HCT116 (cell line): ENCODE measurements around the gene CLASP1. TPM values are rescaled to one million over a fixed set of nuclear protein-coding genes. Genes with fewer than 3 reads are reported as not detected.

Source experiments
- ATAC-seq: fragments of 200-7000 bp; cut with Tn5 transposase; 2 replicates; pipeline ENCODE4 v1.9.1; 2020; ENCODE audit warnings: mild to moderate bottlenecking, moderate library complexity
- BruUV-seq: library from RNA; stranded (reverse); fragments of 400-500 nt; replicated peaks from 2 replicates; lab custom pipeline; 2021; lab: Mats Ljungman, UMichigan
- CTCF ChIA-PET: fragments of 300-600 bp; sonication (Branson Sonifier 250); formaldehyde crosslinking; loops from one replicate; lab custom pipeline; 2021; ENCODE audit warnings: antibody characterized with exemption; lab: Charles Lee
- POLR2A ChIA-PET: fragments of 300-600, 350-600 bp; sonication (Branson Sonifier 250); formaldehyde crosslinking; loops from one replicate; lab custom pipeline; 2021; ENCODE audit warnings: antibody characterized with exemption; lab: Charles Lee
- RAD21 ChIA-PET, 2 experiments: fragments of 300-600 bp; sonication (Branson Sonifier 250); formaldehyde crosslinking; loops; one replicate each; lab custom pipeline; 2023; ENCODE audit warnings: low total read pairs in 2 of 2; ENCODE audit not compliant: uncharacterized antibody in 2 of 2, unreplicated experiment in 2 of 2, low non-redundant PET in 1 of 2; lab: Charles Lee
- DNase-seq: peaks from one replicate; pipeline ENCODE4 v3.0.0-alpha.2; 2010; ENCODE audit warnings: low read depth, low spot score
- H2AFZ ChIP-seq: fragments of 200-600 bp; shearing (Covaris generic), sonication (generic); 2 replicates; pipeline ENCODE4 v1.6.1; 2017; ENCODE audit warnings: low read depth, mixed run types, mixed read lengths, antibody characterized with exemption, low read length; ENCODE audit not compliant: poor library complexity, severe bottlenecking
- H3K27ac ChIP-seq: 2 replicates; pipeline ENCODE4 v1.5.1; 2012; ENCODE audit warnings: low read depth, low read length
- H3K27me3 ChIP-seq: fragments of 200-600 bp; sonication (generic); 2 replicates; pipeline ENCODE4 v1.6.1; 2016; ENCODE audit warnings: mixed run types, low read length, mixed read lengths; ENCODE audit not compliant: insufficient read depth
- H3K36me3 ChIP-seq, 2 experiments: fragments of 200-500 bp in 1 of 2; fragments of 200-600 bp in 1 of 2; sonication (Bioruptor generic) in 1 of 2; sonication (generic) in 1 of 2; 2 replicates each; pipeline versions ENCODE4 v1.5.1 to v1.6.1; 2014 to 2016; ENCODE audit warnings: low read length in 2 of 2, inconsistent platforms in 1 of 2, mixed read lengths in 1 of 2, mixed run types in 1 of 2; ENCODE audit not compliant: insufficient read depth in 2 of 2, control insufficient read depth in 1 of 2
- H3K4me1 ChIP-seq, 2 experiments: fragments of 200-600 bp in 1 of 2; sonication (generic) in 1 of 2; 2 replicates each; pipeline versions ENCODE4 v1.5.1 to v1.6.1; 2012 to 2017; ENCODE audit warnings: low read length in 2 of 2, inconsistent platforms in 1 of 2, mild to moderate bottlenecking in 1 of 2, mixed read lengths in 1 of 2, mixed run types in 1 of 2, moderate library complexity in 1 of 2; ENCODE audit not compliant: insufficient read depth in 2 of 2, control insufficient read depth in 1 of 2
- H3K4me2 ChIP-seq: fragments of 200-600 bp; sonication (generic); 2 replicates; pipeline ENCODE4 v1.6.1; 2017; ENCODE audit warnings: mixed run types, low read length, mixed read lengths
- H3K4me3 ChIP-seq, 2 experiments: fragments of 200-600 bp in 1 of 2; sonication (generic) in 1 of 2; replicated peaks in 1 of 2; 2 replicates each; pipeline ENCODE4 v1.5.1; 2011 to 2016; ENCODE audit warnings: low read length in 2 of 2, control low read depth in 1 of 2, low read depth in 1 of 2, mild to moderate bottlenecking in 1 of 2, mixed read lengths in 1 of 2, mixed run types in 1 of 2
- H3K79me2 ChIP-seq: fragments of 200-600 bp; sonication (generic); 2 replicates; pipeline ENCODE4 v1.6.1; 2017; ENCODE audit warnings: mild to moderate bottlenecking, mixed run types, low read length, moderate library complexity, mixed read lengths; ENCODE audit not compliant: insufficient read depth
- H3K9ac ChIP-seq: fragments of 200-600 bp; sonication (generic); 2 replicates; pipeline ENCODE4 v1.6.1; 2016; ENCODE audit warnings: low read length, mixed read lengths
- H3K9me2 ChIP-seq: fragments of 200-600 bp; sonication (generic), shearing (Covaris generic); 2 replicates; pipeline ENCODE4 v1.6.1; 2017; ENCODE audit warnings: mixed run types, mild to moderate bottlenecking, moderate library complexity; ENCODE audit not compliant: insufficient read depth
- H3K9me3 ChIP-seq, 2 experiments: fragments of 200-500 bp in 1 of 2; fragments of 200-600 bp in 1 of 2; sonication (Bioruptor generic) in 1 of 2; sonication (generic) in 1 of 2; 2 replicates each; pipeline ENCODE4 v1.6.1; 2014 to 2017; ENCODE audit warnings: low read length in 2 of 2, mixed read lengths in 2 of 2, inconsistent platforms in 1 of 2, low read depth in 1 of 2, mild to moderate bottlenecking in 1 of 2, mixed run types in 1 of 2, moderate library complexity in 1 of 2; ENCODE audit not compliant: control insufficient read depth in 1 of 2, insufficient read depth in 1 of 2
- H4K20me1 ChIP-seq: fragments of 200-600 bp; sonication (generic), shearing (Covaris generic); 2 replicates; pipeline ENCODE4 v1.6.1; 2017; ENCODE audit warnings: mixed run types, mild to moderate bottlenecking, moderate library complexity; ENCODE audit not compliant: insufficient read depth
- CBX3 ChIP-seq: IDR thresholded peaks from 2 replicates; pipeline ENCODE4 v1.6.1; 2012; ENCODE audit warnings: low read depth
- CEBPB ChIP-seq: IDR thresholded peaks from 2 replicates; pipeline ENCODE4 v1.6.1; 2012; ENCODE audit warnings: low read depth
- EGR1 ChIP-seq: IDR thresholded peaks from 2 replicates; pipeline ENCODE4 v1.6.1; 2012; ENCODE audit warnings: low read depth
- ELF1 ChIP-seq: IDR thresholded peaks from 2 replicates; pipeline ENCODE4 v1.6.1; 2012; ENCODE audit warnings: low read depth, borderline replicate concordance
- EZH2 ChIP-seq: fragments of 200-600 bp; sonication (generic); IDR thresholded peaks from 2 replicates; pipeline ENCODE4 v1.6.1; 2017; ENCODE audit warnings: antibody characterized with exemption, mixed run types
- EZH2phosphoT487 ChIP-seq: fragments of 200-600 bp; IDR thresholded peaks from 2 replicates; pipeline ENCODE4 v1.6.1; 2018; ENCODE audit warnings: antibody characterized with exemption, borderline replicate concordance
- MAX ChIP-seq: IDR thresholded peaks from 2 replicates; pipeline ENCODE4 v1.6.1; 2012
- POLR2A ChIP-seq: IDR thresholded peaks from 2 replicates; pipeline ENCODE4 v1.7.0; 2011; ENCODE audit warnings: borderline replicate concordance; ENCODE audit not compliant: insufficient read depth, insufficient read length; ENCODE audit errors: extremely low read depth
- SIN3A ChIP-seq: IDR thresholded peaks from 2 replicates; pipeline ENCODE4 v1.6.1; 2012; ENCODE audit warnings: low read depth
- SP1 ChIP-seq: IDR thresholded peaks from 2 replicates; pipeline ENCODE4 v1.6.1; 2012; ENCODE audit warnings: low read depth
- YY1 ChIP-seq: IDR thresholded peaks from 2 replicates; pipeline ENCODE4 v1.6.1; 2011; ENCODE audit warnings: low read length, low read depth, moderate library complexity, mild to moderate bottlenecking; ENCODE audit not compliant: insufficient replicate concordance; ENCODE audit errors: extremely low read depth
- ZFX ChIP-seq: fragments of 450-650 bp; IDR thresholded peaks from 2 replicates; pipeline ENCODE4 v1.6.1; 2017
- ZNF274 ChIP-seq: fragments of 200-500 bp; sonication (Bioruptor generic); IDR thresholded peaks from 2 replicates; pipeline ENCODE4 v1.6.1; 2014; ENCODE audit warnings: mild to moderate bottlenecking, low read depth, low read length, inconsistent platforms
- intact Hi-C: fragments of 100-400 bp; cut with micrococcal nuclease; formaldehyde crosslinking; loops from 2 replicates; pipeline ENCODE4 v1.10.0; 2022
- total RNA-seq: library from RNA; stranded (reverse); gene quantifications from one replicate; pipeline ENCODE4 v1.2.1, GENCODE V29; 2021; ENCODE audit not compliant: unreplicated experiment
- TF ChIP-seq, protein P1 (sequence below): IDR thresholded peaks from 2 replicates; pipeline ENCODE4 v1.6.1; 2012; ENCODE audit warnings: low read depth
- TF ChIP-seq, protein P2 (sequence below), 3 experiments: fragments of 200-600 bp in 1 of 3; sonication (generic) in 1 of 3; IDR thresholded peaks in 2 of 3; conservative IDR thresholded peaks in 1 of 3; 2 replicates each; pipeline ENCODE4 v1.5.1; 2012 to 2017; ENCODE audit warnings: low read depth in 2 of 3, low read length in 2 of 3, antibody characterized with exemption in 1 of 3, borderline replicate concordance in 1 of 3, control low read depth in 1 of 3, mild to moderate bottlenecking in 1 of 3, mixed read lengths in 1 of 3, mixed run types in 1 of 3, moderate library complexity in 1 of 3; ENCODE audit not compliant: insufficient read depth in 1 of 3

Gene CLASP1
- total RNA-seq, 1 experiment from 2014 or later: 41.9 TPM

GRCh38 chr2:121451398-121451797, 197.9 kb downstream of the CLASP1 start:
- TF ChIP-seq, protein P1, sequence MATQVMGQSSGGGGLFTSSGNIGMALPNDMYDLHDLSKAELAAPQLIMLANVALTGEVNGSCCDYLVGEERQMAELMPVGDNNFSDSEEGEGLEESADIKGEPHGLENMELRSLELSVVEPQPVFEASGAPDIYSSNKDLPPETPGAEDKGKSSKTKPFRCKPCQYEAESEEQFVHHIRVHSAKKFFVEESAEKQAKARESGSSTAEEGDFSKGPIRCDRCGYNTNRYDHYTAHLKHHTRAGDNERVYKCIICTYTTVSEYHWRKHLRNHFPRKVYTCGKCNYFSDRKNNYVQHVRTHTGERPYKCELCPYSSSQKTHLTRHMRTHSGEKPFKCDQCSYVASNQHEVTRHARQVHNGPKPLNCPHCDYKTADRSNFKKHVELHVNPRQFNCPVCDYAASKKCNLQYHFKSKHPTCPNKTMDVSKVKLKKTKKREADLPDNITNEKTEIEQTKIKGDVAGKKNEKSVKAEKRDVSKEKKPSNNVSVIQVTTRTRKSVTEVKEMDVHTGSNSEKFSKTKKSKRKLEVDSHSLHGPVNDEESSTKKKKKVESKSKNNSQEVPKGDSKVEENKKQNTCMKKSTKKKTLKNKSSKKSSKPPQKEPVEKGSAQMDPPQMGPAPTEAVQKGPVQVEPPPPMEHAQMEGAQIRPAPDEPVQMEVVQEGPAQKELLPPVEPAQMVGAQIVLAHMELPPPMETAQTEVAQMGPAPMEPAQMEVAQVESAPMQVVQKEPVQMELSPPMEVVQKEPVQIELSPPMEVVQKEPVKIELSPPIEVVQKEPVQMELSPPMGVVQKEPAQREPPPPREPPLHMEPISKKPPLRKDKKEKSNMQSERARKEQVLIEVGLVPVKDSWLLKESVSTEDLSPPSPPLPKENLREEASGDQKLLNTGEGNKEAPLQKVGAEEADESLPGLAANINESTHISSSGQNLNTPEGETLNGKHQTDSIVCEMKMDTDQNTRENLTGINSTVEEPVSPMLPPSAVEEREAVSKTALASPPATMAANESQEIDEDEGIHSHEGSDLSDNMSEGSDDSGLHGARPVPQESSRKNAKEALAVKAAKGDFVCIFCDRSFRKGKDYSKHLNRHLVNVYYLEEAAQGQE: no peak
- TF ChIP-seq EZH2 (no peak), ZNF274 (no peak), SIN3A (no peak)
- no TSS peak for BruUV-seq
- peaks cover 12 to 17% of the 10 kb centered on the region in 2 experiments; a peak in 3 of 4 replicates for H3K36me3 ChIP-seq
- no peaks in the 10 kb centered on the region for H3K4me1 ChIP-seq
- POLR2A ChIA-PET: no interaction called here
- no peaks in the 10 kb centered on the region for H3K9me3 ChIP-seq
- CTCF ChIA-PET: interaction anchor here (1.0 kb wide), 1 partner anchor 323 kb away, joined by 3 read pairs; no protein-coding TSS in a partner anchor
- no peaks in the 10 kb centered on the region for H3K27me3 ChIP-seq
- RAD21 ChIA-PET: no interaction called here
- no peaks in the 10 kb centered on the region for H4K20me1 ChIP-seq
- no peak overlapping the region for H3K4me3 ChIP-seq
- ATAC-seq: no peak
- H3K27ac ChIP-seq: no peak overlapping the region
- no peak overlapping the region for H3K9ac ChIP-seq
- H3K79me2 ChIP-seq: no peaks in the 10 kb centered on the region
- H3K4me2 ChIP-seq: no peak overlapping the region
- no peak overlapping the region for H2AFZ ChIP-seq
- intact Hi-C loops: no loop called here
- DNase-seq: no peak
- no peaks in the 10 kb centered on the region for H3K9me2 ChIP-seq

DNA sequence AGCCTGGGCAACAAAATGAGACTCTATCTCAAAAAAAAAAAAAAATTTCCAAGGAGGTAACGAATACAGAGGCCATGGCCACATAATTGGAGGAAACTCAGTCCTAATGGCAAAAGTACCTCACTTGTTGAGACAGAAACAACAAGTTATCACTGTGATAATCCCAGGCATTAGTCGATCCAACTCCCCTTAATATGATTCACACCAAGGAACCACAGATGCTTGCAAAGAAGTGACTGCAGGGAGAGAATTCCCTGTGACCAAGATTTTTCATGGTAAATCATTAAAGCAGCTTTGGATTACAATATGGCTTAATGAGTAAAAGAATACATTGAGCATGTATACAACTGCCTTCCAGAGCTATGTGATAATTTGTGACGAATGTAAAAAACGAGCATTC, 199.0 kb downstream of the CLASP1 start:
- Histone ChIP-seq H3K4me2 (no peak overlapping the region), H3K9ac (no peak overlapping the region), H3K4me1 (no peaks in the 10 kb centered on the region), H2AFZ (no peak overlapping the region), H4K20me1 (no peaks in the 10 kb centered on the region), H3K4me3 (no peak overlapping the region), H3K9me3 (no peaks in the 10 kb centered on the region), H3K27ac (no peak overlapping the region), H3K9me2 (no peaks in the 10 kb centered on the region), H3K79me2 (no peaks in the 10 kb centered on the region), H3K36me3 (peaks cover 12 to 24% of the 10 kb centered on the region in 2 experiments), H3K27me3 (no peaks in the 10 kb centered on the region)
- ChIA-PET POLR2A (no interaction called here), RAD21 (no interaction called here), CTCF (interaction anchor here (1.0 kb wide), 1 partner anchor 322 kb away, joined by 3 read pairs; no protein-coding TSS in a partner anchor)
- DNase-seq (no peak), ATAC-seq (no peak)
- intact Hi-C loops: no loop called here
- no TSS peak for BruUV-seq
- TF ChIP-seq, protein P2, sequence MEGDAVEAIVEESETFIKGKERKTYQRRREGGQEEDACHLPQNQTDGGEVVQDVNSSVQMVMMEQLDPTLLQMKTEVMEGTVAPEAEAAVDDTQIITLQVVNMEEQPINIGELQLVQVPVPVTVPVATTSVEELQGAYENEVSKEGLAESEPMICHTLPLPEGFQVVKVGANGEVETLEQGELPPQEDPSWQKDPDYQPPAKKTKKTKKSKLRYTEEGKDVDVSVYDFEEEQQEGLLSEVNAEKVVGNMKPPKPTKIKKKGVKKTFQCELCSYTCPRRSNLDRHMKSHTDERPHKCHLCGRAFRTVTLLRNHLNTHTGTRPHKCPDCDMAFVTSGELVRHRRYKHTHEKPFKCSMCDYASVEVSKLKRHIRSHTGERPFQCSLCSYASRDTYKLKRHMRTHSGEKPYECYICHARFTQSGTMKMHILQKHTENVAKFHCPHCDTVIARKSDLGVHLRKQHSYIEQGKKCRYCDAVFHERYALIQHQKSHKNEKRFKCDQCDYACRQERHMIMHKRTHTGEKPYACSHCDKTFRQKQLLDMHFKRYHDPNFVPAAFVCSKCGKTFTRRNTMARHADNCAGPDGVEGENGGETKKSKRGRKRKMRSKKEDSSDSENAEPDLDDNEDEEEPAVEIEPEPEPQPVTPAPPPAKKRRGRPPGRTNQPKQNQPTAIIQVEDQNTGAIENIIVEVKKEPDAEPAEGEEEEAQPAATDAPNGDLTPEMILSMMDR (IDR thresholded peaks at IDR 0.05 in 2 of 3, conservative IDR thresholded peaks at IDR 0.05 in 1 of 3; ENCODE audit: borderline replicate concordance in 1 of 3, insufficient read depth in 1 of 3, low read depth in 2 of 3, low read length in 2 of 3): no peak
- TF ChIP-seq SP1: no peak
- TF ChIP-seq ZFX: no peak
- no peak for TF ChIP-seq EGR1
- no peak for TF ChIP-seq YY1
- TF ChIP-seq MAX: no peak
- no peak for TF ChIP-seq ELF1
- no peak for TF ChIP-seq CEBPB
- no peak for TF ChIP-seq CBX3
- TF ChIP-seq EZH2phosphoT487: no peak
- TF ChIP-seq POLR2A: no peak
- TF ChIP-seq ZNF274: no peak
